HG02571 (cell line): ENCODE results near the gene HIPK2.

Experiments used
- ATAC-seq: cut with Tn5 transposase; IDR thresholded peaks from one replicate; pipeline ENCODE4 v1.9.1; 2021; ENCODE audit warnings: mild to moderate bottlenecking, moderate library complexity; ENCODE audit not compliant: unreplicated experiment

Gene HIPK2

DNA sequence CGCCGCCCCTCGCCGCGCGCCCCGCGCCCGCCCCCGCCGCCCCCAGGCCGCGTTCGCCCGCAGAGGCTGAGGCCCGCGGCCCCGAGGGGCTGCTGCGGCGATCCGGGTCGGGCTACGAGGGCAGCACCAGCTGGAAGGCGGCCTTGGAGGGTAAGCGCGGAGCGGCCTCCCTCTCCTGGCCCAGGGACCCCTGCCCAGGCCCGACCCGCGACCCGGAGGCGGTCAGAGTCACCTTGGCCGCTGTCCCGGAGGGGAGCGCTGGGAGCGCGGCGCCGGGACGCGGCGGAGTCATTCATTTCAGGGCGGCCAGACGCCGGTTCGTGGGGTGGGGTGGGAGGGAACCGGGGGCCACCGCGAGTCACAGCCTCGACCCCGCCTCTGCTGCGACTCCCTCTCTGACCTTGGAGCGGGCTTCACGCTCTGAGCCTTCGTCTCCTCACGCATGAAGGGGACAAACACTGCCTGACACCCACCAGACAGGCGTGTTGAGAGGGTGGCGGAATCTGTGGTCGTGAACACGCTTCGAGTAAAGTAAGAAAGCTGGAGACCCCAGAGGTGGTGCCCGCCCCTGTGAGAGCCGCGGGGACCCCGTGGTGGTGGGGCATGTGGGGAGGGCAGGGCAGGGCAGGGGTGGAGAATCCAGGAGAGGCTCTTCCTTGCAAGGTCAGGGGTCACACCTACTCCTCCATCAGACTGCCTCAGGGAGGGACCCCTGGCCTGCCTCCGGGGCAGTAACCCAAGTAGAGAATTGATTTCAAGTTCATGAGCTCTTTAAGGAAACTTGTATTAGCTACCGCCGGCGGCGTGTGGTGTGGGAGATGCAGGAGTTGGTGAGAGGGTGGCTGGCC lies 253.6 kb downstream of the HIPK2 start:
- ATAC-seq, result no peak

DNA sequence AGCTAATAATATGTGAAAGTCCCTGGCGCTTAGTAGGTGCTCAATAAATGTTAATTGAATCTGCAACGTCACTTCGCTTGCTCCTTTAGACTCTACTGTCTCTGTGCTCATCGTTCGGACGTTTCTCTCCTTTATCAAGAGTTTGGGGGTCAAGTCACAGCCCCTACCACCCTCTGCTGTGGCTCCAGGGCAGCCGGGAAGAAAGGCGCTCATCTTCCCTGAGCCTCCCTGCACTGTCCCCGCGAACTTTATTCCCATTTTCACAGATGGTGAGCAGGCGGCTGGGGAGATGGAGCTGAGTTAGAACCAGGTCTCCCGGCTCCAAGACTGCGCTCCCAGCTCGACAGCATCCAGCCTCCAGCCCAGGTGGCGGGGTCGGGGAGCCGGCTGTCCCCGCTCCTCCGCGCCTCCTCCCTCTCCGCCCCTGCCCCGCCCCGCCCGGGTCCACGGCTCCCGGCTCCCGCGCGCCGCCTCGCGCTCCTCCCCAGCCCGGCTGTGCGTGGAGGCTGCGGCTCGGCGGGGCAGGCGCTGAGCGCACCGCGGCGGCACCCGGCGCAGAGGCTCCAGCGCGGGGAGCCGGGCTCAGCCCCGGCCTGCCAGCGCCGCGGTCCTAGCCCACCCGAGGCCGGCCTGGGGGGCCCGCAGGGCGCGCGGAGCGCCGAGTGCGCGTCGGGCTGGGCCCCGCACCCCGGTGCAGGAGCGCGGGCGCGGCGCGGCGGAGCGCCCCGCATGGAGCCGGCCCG lies 254.4 kb downstream of the HIPK2 start, which contains the start of gene CLEC2L:
Gene CLEC2L (plus strand): TSS at position 487 of the 743 bp plus-strand sequence. CDS start 243 bp downstream, at position 730.
- ATAC-seq, result no peak

DNA sequence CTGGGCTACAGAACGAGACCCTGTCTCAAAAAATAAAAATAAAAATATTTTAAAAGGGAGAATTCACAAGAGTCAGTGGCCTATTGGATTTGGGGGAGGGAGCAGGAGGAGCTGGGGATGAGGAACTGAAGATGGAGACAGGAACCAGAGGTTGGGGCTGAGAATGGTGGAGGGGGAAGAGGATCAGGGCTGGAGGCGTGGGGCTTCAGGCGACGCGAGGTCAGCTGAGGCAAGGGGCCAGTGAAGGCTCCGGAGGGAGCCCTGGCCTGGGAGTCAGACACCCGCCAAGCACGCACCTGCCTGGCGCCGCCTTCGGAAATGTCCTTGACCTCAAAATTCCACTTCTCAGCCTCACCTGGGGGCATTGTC lies 255.0 kb downstream of the HIPK2 start:
- no peak for ATAC-seq

DNA sequence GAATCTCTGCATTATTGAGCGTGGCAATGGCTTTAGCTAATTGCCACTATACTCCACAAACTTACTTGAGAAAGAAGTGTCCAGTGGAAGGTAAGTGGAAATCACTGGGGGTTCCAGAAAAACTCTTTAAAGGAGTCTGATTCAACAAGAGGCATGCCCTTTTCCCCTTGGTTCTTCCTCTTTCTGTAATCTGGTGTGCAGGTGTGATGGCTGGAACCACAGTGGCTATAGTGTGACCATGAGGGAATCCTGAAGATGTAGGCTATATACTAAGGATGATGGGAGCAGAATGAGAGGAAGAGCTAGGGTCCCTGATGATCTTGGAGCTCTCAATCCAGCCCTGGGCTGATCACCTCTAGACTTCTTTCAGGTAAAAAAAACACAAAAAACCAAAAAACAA lies 256.4 kb downstream of the HIPK2 start:
- no peak for ATAC-seq

DNA sequence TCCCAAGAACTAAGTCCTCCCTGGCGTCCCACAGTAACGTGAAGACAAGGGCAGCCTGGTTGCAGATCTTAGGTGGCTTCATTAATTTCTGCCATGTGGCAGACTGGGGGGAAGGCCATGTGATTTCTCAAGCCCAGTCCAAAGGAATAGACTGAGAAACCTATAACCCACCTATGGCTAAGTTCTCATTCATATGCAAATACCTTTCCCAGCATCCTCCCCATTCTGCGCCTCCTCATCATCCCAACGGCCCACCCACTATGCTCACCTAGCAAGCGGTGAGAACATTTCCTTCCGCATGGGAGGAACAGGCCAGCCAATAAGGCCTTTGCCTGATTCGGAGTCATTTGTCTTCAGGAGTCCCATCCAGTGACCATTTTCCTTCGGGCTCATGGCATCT lies 262.5 kb downstream of the HIPK2 start:
- ATAC-seq, result no peak
